Activated naive CD8-positive, alpha-beta T cell treated with anti-CD3 and anti-CD28 coated beads for 36 hours (primary cell): ENCODE data around the gene ENPP6. TPM values are rescaled to one million over a fixed set of nuclear protein-coding genes. Genes with fewer than 3 reads are reported as not detected.
"Not testable (repeated sequence)": the region's sequence is repeated elsewhere in the genome, so short reads cannot be mapped to it uniquely, and the experiment has no call there.

ENCODE experiments used
- DNase-seq: peaks from one replicate; pipeline ENCODE4 v3.0.0; 2021
- H3K27ac Mint-ChIP-seq: one replicate; pipeline ENCODE4 v1.8.0; 2022; ENCODE audit warnings: mild to moderate bottlenecking, moderate library complexity, mixed read lengths
- H3K27me3 Mint-ChIP-seq: one replicate; pipeline ENCODE4 v1.8.0; 2022; ENCODE audit warnings: mild to moderate bottlenecking, mixed read lengths
- H3K36me3 Mint-ChIP-seq: one replicate; pipeline ENCODE4 v1.8.0; 2021; ENCODE audit warnings: mild to moderate bottlenecking, mixed read lengths
- H3K4me1 Mint-ChIP-seq: one replicate; pipeline ENCODE4 v1.8.0; 2021; ENCODE audit warnings: mixed read lengths
- H3K4me3 Mint-ChIP-seq: one replicate; pipeline ENCODE4 v1.8.0; 2022; ENCODE audit warnings: mild to moderate bottlenecking, moderate library complexity, mixed read lengths
- H3K9me3 Mint-ChIP-seq: one replicate; pipeline ENCODE4 v1.8.0; 2022; ENCODE audit warnings: mixed read lengths
- total RNA-seq, 2 experiments: library from RNA; stranded (reverse); gene quantifications; one replicate each; pipeline ENCODE4 v1.2.3, GENCODE V29; 2021

Gene ENPP6
- total RNA-seq, 2 experiments from 2014 or later: 0.26 to 0.45 TPM

DNA sequence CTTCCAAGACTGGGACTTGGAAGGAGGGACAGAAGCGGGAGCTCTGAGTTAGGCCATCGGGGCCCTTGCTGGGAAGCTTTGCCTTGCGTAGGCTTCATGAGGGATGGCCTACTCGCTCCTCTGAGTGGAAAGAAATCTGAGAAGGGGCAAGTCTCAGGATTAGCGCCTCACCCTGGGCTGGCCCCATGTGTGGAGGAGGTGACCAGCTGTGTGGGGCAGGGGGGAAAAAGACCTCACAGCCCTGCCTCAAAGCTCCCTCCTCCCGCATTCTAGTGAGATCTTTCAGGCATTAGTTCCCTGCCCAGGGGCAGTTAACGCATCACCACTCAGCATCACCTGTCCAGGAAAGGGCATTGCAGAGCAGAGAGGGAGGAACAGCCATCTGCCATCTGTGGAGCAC lies 156.1 kb downstream of the ENPP6 start:
- H3K4me1 Mint-ChIP-seq: no peaks in the 10 kb centered on the region
- no peaks in the 10 kb centered on the region for H3K27me3 Mint-ChIP-seq
- no peaks in the 10 kb centered on the region for H3K36me3 Mint-ChIP-seq
- DNase-seq: no peak
- H3K27ac Mint-ChIP-seq: no peak overlapping the region
- no peak overlapping the region for H3K4me3 Mint-ChIP-seq
- no peaks in the 10 kb centered on the region for H3K9me3 Mint-ChIP-seq

DNA sequence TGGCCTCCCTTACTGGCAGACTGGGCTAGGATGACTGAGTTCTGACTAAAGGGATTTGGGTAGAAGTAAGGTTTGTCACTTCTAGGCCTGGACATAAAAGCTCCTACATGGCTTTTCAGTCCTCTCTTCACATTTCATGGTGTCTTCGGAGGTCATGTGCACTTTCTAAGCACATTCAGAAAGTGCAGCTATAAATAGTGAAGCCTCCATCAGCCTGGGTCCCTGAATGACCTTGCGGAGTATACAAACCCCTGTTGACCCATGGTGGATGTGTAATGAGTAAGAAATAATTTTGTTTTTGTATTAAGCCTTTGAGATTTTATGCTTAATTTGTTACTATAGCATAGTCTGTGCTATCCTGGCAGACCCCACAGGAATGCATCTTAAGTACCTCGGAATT lies 158.6 kb downstream of the ENPP6 start:
- H3K9me3 Mint-ChIP-seq: no peaks in the 10 kb centered on the region
- H3K36me3 Mint-ChIP-seq: no peaks in the 10 kb centered on the region
- H3K4me3 Mint-ChIP-seq: no peak overlapping the region
- H3K27ac Mint-ChIP-seq: no peak overlapping the region
- H3K27me3 Mint-ChIP-seq: no peaks in the 10 kb centered on the region
- no peak for DNase-seq
- no peaks in the 10 kb centered on the region for H3K4me1 Mint-ChIP-seq

- no peak overlapping the region for H3K27ac Mint-ChIP-seq
- no peak for DNase-seq
- H3K9me3 Mint-ChIP-seq: no peaks in the 10 kb centered on the region
- peaks cover 2% of the 10 kb centered on the region for H3K27me3 Mint-ChIP-seq
- H3K36me3 Mint-ChIP-seq: no peaks in the 10 kb centered on the region
- no peak overlapping the region for H3K4me3 Mint-ChIP-seq
- H3K4me1 Mint-ChIP-seq: no peaks in the 10 kb centered on the region
Observed at GRCh38 chr4:184058026-184058425, 159.6 kb downstream of the ENPP6 start.

- no peak overlapping the region for H3K4me3 Mint-ChIP-seq
- peaks cover 5% of the 10 kb centered on the region for H3K27me3 Mint-ChIP-seq
- no peak overlapping the region for H3K27ac Mint-ChIP-seq
- H3K9me3 Mint-ChIP-seq: no peaks in the 10 kb centered on the region
- H3K4me1 Mint-ChIP-seq: no peaks in the 10 kb centered on the region
- no peaks in the 10 kb centered on the region for H3K36me3 Mint-ChIP-seq
- no peak for DNase-seq
Observed at GRCh38 chr4:184056877-184057276, 160.8 kb downstream of the ENPP6 start.

DNA sequence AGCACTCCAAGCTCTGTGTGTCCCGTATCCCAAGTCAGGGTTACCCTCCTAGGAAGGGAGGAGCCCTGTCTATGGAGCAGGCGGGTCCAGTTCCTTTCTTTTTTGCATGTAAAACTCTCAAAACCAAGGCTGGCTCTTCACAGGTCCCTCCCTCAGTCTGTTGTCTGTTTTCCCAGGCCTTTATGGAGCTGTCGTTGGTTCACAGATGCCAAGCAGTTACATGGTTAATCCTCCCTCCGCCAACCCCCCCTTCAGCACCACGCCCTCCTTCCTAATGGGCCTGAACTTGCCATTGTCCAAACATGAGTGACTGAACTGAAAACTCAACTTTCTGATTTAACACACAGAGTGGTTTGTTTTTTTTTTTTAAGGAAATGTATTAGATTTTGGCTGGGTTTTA lies 164.2 kb downstream of the ENPP6 start:
- H3K27ac Mint-ChIP-seq: no peak overlapping the region
- peaks cover 4% of the 10 kb centered on the region for H3K9me3 Mint-ChIP-seq
- no peak for DNase-seq
- H3K4me3 Mint-ChIP-seq: no peak overlapping the region
- H3K36me3 Mint-ChIP-seq: no peaks in the 10 kb centered on the region
- no peaks in the 10 kb centered on the region for H3K4me1 Mint-ChIP-seq
- H3K27me3 Mint-ChIP-seq: peaks cover 9% of the 10 kb centered on the region

- peaks cover 9% of the 10 kb centered on the region for H3K27me3 Mint-ChIP-seq
- no peaks in the 10 kb centered on the region for H3K4me1 Mint-ChIP-seq
- H3K9me3 Mint-ChIP-seq: peaks cover 4% of the 10 kb centered on the region
- no peaks in the 10 kb centered on the region for H3K36me3 Mint-ChIP-seq
- DNase-seq: no peak
- H3K27ac Mint-ChIP-seq: no peak overlapping the region
- no peak overlapping the region for H3K4me3 Mint-ChIP-seq
Observed at GRCh38 chr4:184052616-184053015, 165.1 kb downstream of the ENPP6 start.

- not testable (repeated sequence) for H3K4me1 Mint-ChIP-seq, DNase-seq, H3K27ac Mint-ChIP-seq
Observed at GRCh38 chr4:184051262-184051661, 166.4 kb downstream of the ENPP6 start.

GRCh38 chr4:184046148-184046547 lies 171.5 kb downstream of the ENPP6 start:
- H3K36me3 Mint-ChIP-seq: no peaks in the 10 kb centered on the region
- no peaks in the 10 kb centered on the region for H3K4me1 Mint-ChIP-seq
- no peak overlapping the region for H3K27ac Mint-ChIP-seq
- DNase-seq: no peak
- H3K9me3 Mint-ChIP-seq: peaks cover 8% of the 10 kb centered on the region
- peaks cover 19% of the 10 kb centered on the region for H3K27me3 Mint-ChIP-seq
- no peak overlapping the region for H3K4me3 Mint-ChIP-seq

More at GRCh38 chr4:184051262-184051661, 166.4 kb downstream of the ENPP6 start:
- H3K4me3 Mint-ChIP-seq, H3K27me3 Mint-ChIP-seq, H3K36me3 Mint-ChIP-seq, H3K9me3 Mint-ChIP-seq: not testable (repeated sequence)

DNA sequence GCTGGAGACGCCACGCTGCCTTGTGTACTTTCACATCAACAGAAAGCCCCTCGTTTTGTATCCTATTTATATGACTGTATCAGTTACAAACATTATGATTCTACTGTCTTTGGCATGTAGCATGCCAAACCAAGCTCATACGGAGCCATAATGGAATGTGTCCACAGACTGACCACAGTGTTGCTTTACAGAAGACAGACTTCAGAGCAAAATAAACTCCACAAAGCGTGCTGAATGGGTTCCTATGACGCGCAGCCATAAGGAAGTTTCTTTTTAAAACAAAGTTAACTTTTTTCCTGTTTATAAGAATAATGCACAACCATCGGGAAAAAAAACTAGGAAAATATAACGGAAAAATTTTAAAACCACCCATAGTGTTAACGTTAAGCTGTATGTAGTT lies 176.5 kb downstream of the ENPP6 start:
- Mint-ChIP-seq H3K27ac (no peak overlapping the region), H3K4me1 (peaks cover 7% of the 10 kb centered on the region), H3K4me3 (no peak overlapping the region), H3K27me3 (peaks cover 42% of the 10 kb centered on the region), H3K9me3 (peaks cover 3% of the 10 kb centered on the region), H3K36me3 (no peaks in the 10 kb centered on the region)
- DNase-seq: no peak

GRCh38 chr4:184039963-184040383 lies 177.7 kb downstream of the ENPP6 start:
- H3K36me3 Mint-ChIP-seq: no peaks in the 10 kb centered on the region
- peaks cover 7% of the 10 kb centered on the region for H3K4me1 Mint-ChIP-seq
- no peak overlapping the region for H3K27ac Mint-ChIP-seq
- DNase-seq: peak; percentile 37
- H3K9me3 Mint-ChIP-seq: no peaks in the 10 kb centered on the region
- H3K27me3 Mint-ChIP-seq: peaks cover 36% of the 10 kb centered on the region
- H3K4me3 Mint-ChIP-seq: peak overlapping the region; percentile 58
